Activated CD8-positive, alpha-beta memory T cell treated with anti-CD3 and anti-CD28 coated beads for 24 hours (primary cell): ENCODE results near the gene FCMR.
A peak's percentile ranks its signal among the peaks of the same experiment; 100 is the strongest.
"Not testable (repeated sequence)": the region's sequence is repeated elsewhere in the genome, so short reads cannot be mapped to it uniquely, and the experiment has no call there.

Source experiments
- DNase-seq: peaks from one replicate; pipeline ENCODE4 v3.0.0-alpha.2; 2020

The FCMR gene

GRCh38 chr1:206949208-206949607 is 27.5 kb upstream of the FCMR start:
- DNase-seq, result no peak

GRCh38 chr1:206947255-206947654 is 25.5 kb upstream of the FCMR start:
- no peak for DNase-seq

- DNase-seq, result no peak
Measured at GRCh38 chr1:206946261-206946660, 24.5 kb upstream of the FCMR start, which contains the start of gene PIGR. PIGR (minus strand) TSS chr1:206946466; CDS start chr1:206940531, 5,935 bp downstream.

GRCh38 chr1:206945779-206946178 is 24.0 kb upstream of the FCMR start:
- DNase-seq, result no peak

GRCh38 chr1:206944703-206945102 is 23.0 kb upstream of the FCMR start:
- no peak for DNase-seq

- DNase-seq, result no peak
Measured at GRCh38 chr1:206941766-206942418, 20.2 kb upstream of the FCMR start.

- DNase-seq, result no peak
Measured at GRCh38 chr1:206940588-206940936, 18.8 kb upstream of the FCMR start.

GRCh38 chr1:206939841-206940587 is 18.3 kb upstream of the FCMR start:
- DNase-seq, result no peak

- no peak for DNase-seq
Measured at GRCh38 chr1:206939131-206939530, 17.4 kb upstream of the FCMR start.

- no peak for DNase-seq
Measured at GRCh38 chr1:206937425-206937824, 15.7 kb upstream of the FCMR start.

- DNase-seq, result no peak
Measured at GRCh38 chr1:206935491-206936067, 13.8 kb upstream of the FCMR start.

GRCh38 chr1:206933333-206933945 is 11.7 kb upstream of the FCMR start:
- DNase-seq, result peak; percentile 88

- no peak for DNase-seq
Measured at GRCh38 chr1:206932177-206932576, 10.4 kb upstream of the FCMR start.

GRCh38 chr1:206931709-206932108 is 10.0 kb upstream of the FCMR start:
- no peak for DNase-seq

GRCh38 chr1:206930210-206930798 is 8.6 kb upstream of the FCMR start:
- peak; percentile 82 for DNase-seq

GRCh38 chr1:206929524-206929923 is 7.8 kb upstream of the FCMR start:
- no peak for DNase-seq

- no peak for DNase-seq
Measured at GRCh38 chr1:206926286-206926685, 4.5 kb upstream of the FCMR start.

GRCh38 chr1:206925106-206925736 is 3.5 kb upstream of the FCMR start:
- DNase-seq, result no peak

GRCh38 chr1:206924592-206925105 is 2.9 kb upstream of the FCMR start:
- no peak for DNase-seq

- DNase-seq, result not testable (repeated sequence)
Measured at GRCh38 chr1:206923961-206924557, 2.3 kb upstream of the FCMR start.

- peak; percentile 86 for DNase-seq
Measured at GRCh38 chr1:206923009-206923960, 1.5 kb upstream of the FCMR start.
